Right cardiac atrium (tissue), 5 donors: Measurements from ENCODE around the gene SMTNL1. TPM values are rescaled to one million over a fixed set of nuclear protein-coding genes. Genes with fewer than 3 reads are reported as not detected.

Experiments
- ATAC-seq, 2 donors: fragments of 200-7000 bp; cut with Tn5 transposase; one replicate each; pipeline versions ENCODE4 v1.8.0 to v1.9.1; 2020; ENCODE audit warnings: moderate library complexity in 2 of 2, mild to moderate bottlenecking in 1 of 2
- DNase-seq, 3 donors: peaks; one replicate each; pipeline ENCODE4 v3.0.0-alpha.2; 2020
- H3K27ac ChIP-seq: one replicate; pipeline ENCODE4 v1.5.1; 2013; ENCODE audit warnings: mild to moderate bottlenecking, low read length, control low read depth, moderate library complexity
- H3K27me3 ChIP-seq: one replicate; pipeline ENCODE4 v1.6.1; 2013; ENCODE audit not compliant: control insufficient read depth, insufficient read depth
- H3K4me1 ChIP-seq: one replicate; pipeline ENCODE4 v1.6.1; 2013; ENCODE audit warnings: low read length; ENCODE audit not compliant: control insufficient read depth, insufficient read depth
- H3K4me3 ChIP-seq: one replicate; pipeline ENCODE4 v1.5.1; 2013; ENCODE audit warnings: low read length, control low read depth
- H3K9me3 ChIP-seq: one replicate; pipeline ENCODE4 v1.6.1; 2013; ENCODE audit warnings: low read length; ENCODE audit not compliant: control insufficient read depth
- WGBS: extraction: QIAGEN DNeasy Blood & Tissue Kit; methylation state at CpG from one replicate; pipeline ENCODE4 v1.1.7; 2013; 5-methylcytosine and 5-hydroxymethylcytosine counted together
- intact Hi-C, 4 donors: fragments of 100-400 bp; cut with DNase I; formaldehyde crosslinking; loops; one replicate each; pipeline versions ENCODE4 v1.11.0 to v1.14.0; 2022 to 2023
- polyA plus RNA-seq: library from polyadenylated mRNA; stranded (reverse); fragments of 200-250 nt; gene quantifications from one replicate; pipeline ENCODE4 v1.2.3, GENCODE V29; 2013
- total RNA-seq, 4 donors: library from RNA; stranded (reverse); fragmentation: NEBNext Ultra II Directional; extraction: Animal tissue kit (Norgen Biotek cat#: 25700); gene quantifications; one replicate each; pipeline ENCODE4 v1.2.1, GENCODE V29; 2021
- donor health status: healthy with polysubstance abuse.
- donor health status: DM: no; HTN: yes; CAD: no.
- donor health status: DM: no; HTN: no; CAD: no.
- donor health status: DM: no; HTN: yes; CAD: no; lungs with severe emphysema.
- donor health status: DM: yes; HTN: yes; CAD: no.

SMTNL1 gene
- total and polyA plus RNA-seq, 5 donors = not detected

GRCh38 chr11:57512646-57513451 lies 24.5 kb upstream of the SMTNL1 start:
- 81% methylated on average over 12 of the region's 12 CpGs for WGBS
- ATAC-seq = no peak

GRCh38 chr11:57513452-57513795 lies 24.0 kb upstream of the SMTNL1 start:
- intact Hi-C loops = no loop called here
- H3K4me3 ChIP-seq = no peak overlapping the region
- H3K27me3 ChIP-seq = no peaks in the 10 kb centered on the region
- no peaks in the 10 kb centered on the region for H3K9me3 ChIP-seq
- no peaks in the 10 kb centered on the region for H3K4me1 ChIP-seq
- ATAC-seq (no peak), DNase-seq (no peak)
- no peak overlapping the region for H3K27ac ChIP-seq
- WGBS = 27% methylated on average over 1 of the region's 1 CpG

More at GRCh38 chr11:57512646-57513451, 24.5 kb upstream of the SMTNL1 start:
- Histone ChIP-seq H3K27ac (no peak overlapping the region), H3K4me1 (no peaks in the 10 kb centered on the region), H3K4me3 (no peak overlapping the region), H3K27me3 (no peaks in the 10 kb centered on the region), H3K9me3 (no peaks in the 10 kb centered on the region)
- DNase-seq = no peak
- intact Hi-C loops = no loop called here

- Histone ChIP-seq H3K9me3 (no peaks in the 10 kb centered on the region), H3K4me3 (peak overlapping the region; percentile 80), H3K27me3 (no peaks in the 10 kb centered on the region), H3K4me1 (no peaks in the 10 kb centered on the region), H3K27ac (no peak overlapping the region)
- ATAC-seq = peak; percentile 73 to 75
- intact Hi-C loops = no loop called here
- 10% methylated on average over 35 of the region's 35 CpGs for WGBS
- DNase-seq = peak; percentile 50 to 82 (median 79)
These were observed 23.4 kb upstream of the SMTNL1 start for GRCh38 chr11:57513911-57514537.

- intact Hi-C loops = no loop called here
- ATAC-seq (peak; percentile 77 to 81), DNase-seq (peak; percentile 61 to 89 (median 88))
- under 1% methylated on average over 57 of the region's 57 CpGs for WGBS
- peak overlapping the region; percentile 22 for H3K27ac ChIP-seq
- peak overlapping the region; percentile 80 for H3K4me3 ChIP-seq
- H3K27me3 ChIP-seq = no peaks in the 10 kb centered on the region
- H3K9me3 ChIP-seq = no peaks in the 10 kb centered on the region
- H3K4me1 ChIP-seq = no peaks in the 10 kb centered on the region
These were observed 22.7 kb upstream of the SMTNL1 start for GRCh38 chr11:57514538-57515331.

GRCh38 chr11:57515332-57516060 lies 21.9 kb upstream of the SMTNL1 start, which contains the start of gene SLC43A1:
Gene SLC43A1, minus strand, starts transcription at chr11:57515702. Its CDS starts 1,591 bp downstream, at chr11:57514111.
- Histone ChIP-seq H3K4me1 (no peaks in the 10 kb centered on the region), H3K4me3 (peak within 1 kb of the TSS; percentile 80), H3K27ac (peak within 1 kb of the TSS; percentile 42), H3K27me3 (no peaks in the 10 kb centered on the region), H3K9me3 (no peaks in the 10 kb centered on the region)
- DNase-seq (peak; percentile 61 to 89 (median 87)), ATAC-seq (peak; percentile 83 to 87)
- WGBS = under 1% methylated on average over 66 of the region's 66 CpGs
- intact Hi-C loops = no loop called here

- Histone ChIP-seq H3K27me3 (no peaks in the 10 kb centered on the region), H3K9me3 (no peaks in the 10 kb centered on the region), H3K4me3 (peak overlapping the region; percentile 80), H3K27ac (no peak overlapping the region), H3K4me1 (no peaks in the 10 kb centered on the region)
- no peak for DNase-seq
- intact Hi-C loops = no loop called here
- no peak for ATAC-seq
- WGBS = 22% methylated on average over 5 of the region's 5 CpGs
These were observed 21.3 kb upstream of the SMTNL1 start for GRCh38 chr11:57516061-57516443.

- intact Hi-C loops = no loop called here
- Histone ChIP-seq H3K27me3 (no peaks in the 10 kb centered on the region), H3K9me3 (no peaks in the 10 kb centered on the region), H3K4me1 (no peaks in the 10 kb centered on the region), H3K27ac (no peak overlapping the region), H3K4me3 (no peak overlapping the region)
- no peak for DNase-seq
- ATAC-seq = no peak
- WGBS = 84% methylated on average over 2 of the region's 2 CpGs
These were observed 16.3 kb upstream of the SMTNL1 start for GRCh38 chr11:57521116-57521515.

GRCh38 chr11:57523419-57523818 lies 14.0 kb upstream of the SMTNL1 start:
- Histone ChIP-seq H3K9me3 (no peaks in the 10 kb centered on the region), H3K4me1 (no peaks in the 10 kb centered on the region), H3K27me3 (no peaks in the 10 kb centered on the region), H3K27ac (no peak overlapping the region), H3K4me3 (no peak overlapping the region)
- WGBS = 92% methylated on average over 4 of the region's 4 CpGs
- DNase-seq (no peak), ATAC-seq (no peak)
- intact Hi-C loops = no loop called here

- Histone ChIP-seq H3K4me3 (no peak overlapping the region), H3K9me3 (no peaks in the 10 kb centered on the region), H3K27ac (no peak overlapping the region), H3K4me1 (no peaks in the 10 kb centered on the region), H3K27me3 (no peaks in the 10 kb centered on the region)
- peak; percentile 65 to 90 (median 79) for DNase-seq
- WGBS = 16% methylated on average over 7 of the region's 7 CpGs
- ATAC-seq = no peak
- intact Hi-C loops = loop anchor here (2.0 to 5.0 kb wide), 5 partner anchors 32 to 180 kb away; no protein-coding TSS in a partner anchor
These were observed 10.3 kb upstream of the SMTNL1 start for GRCh38 chr11:57527056-57527631.

GRCh38 chr11:57529012-57529411 lies 8.4 kb upstream of the SMTNL1 start:
- no peak for ATAC-seq
- DNase-seq = no peak
- Histone ChIP-seq H3K27me3 (no peaks in the 10 kb centered on the region), H3K4me1 (no peaks in the 10 kb centered on the region), H3K9me3 (no peaks in the 10 kb centered on the region), H3K4me3 (no peak overlapping the region), H3K27ac (no peak overlapping the region)
- intact Hi-C loops = loop anchor here (5.0 kb wide), 3 partner anchors 37 to 182 kb away; no protein-coding TSS in a partner anchor
